ENCODE measurements around the gene BBOF1.

DNA sequence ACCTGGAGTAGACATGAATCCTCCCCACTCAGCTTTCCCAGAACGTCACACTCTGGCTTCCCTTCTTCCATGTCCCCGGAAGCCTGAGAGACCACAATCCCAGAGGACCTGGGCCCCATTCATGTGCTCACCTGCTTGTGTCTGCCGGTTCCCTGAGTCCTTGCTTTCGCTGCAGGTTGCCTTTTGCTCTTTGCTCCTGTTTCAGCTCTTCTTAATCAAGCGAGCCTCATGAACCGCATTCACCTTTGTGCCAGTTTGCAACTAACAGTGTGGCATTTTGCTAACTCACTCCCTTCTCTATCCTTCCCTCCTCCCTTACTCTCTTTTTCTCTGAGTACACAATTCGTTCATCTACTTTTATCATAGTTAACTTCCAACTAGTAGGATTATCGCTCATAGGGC, 23.2 kb upstream of the BBOF1 start:
- no peak for TF ChIP-seq CTCF (IDR thresholded peaks at IDR 0.05)
- no peak for TF ChIP-seq POLR2A (IDR thresholded peaks at IDR 0.05)
